ENCODE measurements around the gene ZMPSTE24. TPM values are rescaled to one million over a fixed set of nuclear protein-coding genes. Genes with fewer than 3 reads are reported as not detected.

Gene ZMPSTE24
- total RNA-seq, 2 donors from 2014 or later: 42.3 to 51.4 TPM

- DNase-seq (ENCODE audit: low spot score): no peak
- intact Hi-C loops (cut with DNase I): no loop called here
Observed at GRCh38 chr1:40301066-40301465, 43.0 kb downstream of the ZMPSTE24 start.

DNA sequence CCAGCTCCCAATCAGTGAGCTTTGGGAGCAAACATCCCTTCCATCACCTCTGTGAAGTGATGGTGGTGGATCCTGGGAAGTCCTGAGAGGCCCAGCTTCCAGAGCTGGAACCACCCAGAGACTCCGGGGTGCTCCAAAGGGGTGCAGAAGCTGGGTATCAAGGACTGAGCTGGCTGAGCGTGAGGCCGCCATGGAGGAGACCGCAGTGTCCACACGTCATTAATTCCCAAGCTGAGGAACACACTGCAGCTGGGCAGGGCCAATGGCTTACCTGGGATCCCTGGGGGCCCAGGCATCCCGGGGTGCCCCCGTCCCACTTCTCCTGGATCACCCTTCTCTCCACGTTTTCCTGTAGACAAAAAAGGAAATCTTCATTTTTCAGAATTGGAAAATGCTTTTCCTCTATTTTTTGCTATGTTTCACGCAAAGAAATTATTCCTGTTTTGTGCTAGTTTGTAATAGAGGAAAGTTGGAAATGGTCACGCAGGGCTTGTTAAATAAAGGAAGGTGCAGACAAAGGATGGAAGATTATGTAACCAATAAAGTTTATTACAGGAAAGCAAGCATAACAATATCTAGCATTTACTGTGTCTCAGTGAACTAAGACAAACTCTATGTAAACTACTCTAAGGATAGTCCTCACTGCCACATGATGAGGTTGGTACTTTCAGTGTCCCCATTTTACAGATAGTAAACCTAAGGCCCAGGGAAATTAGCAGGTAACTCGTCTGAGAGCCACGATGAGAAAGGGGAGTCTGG is 43.7 kb downstream of the ZMPSTE24 start:
- no peak for DNase-seq (ENCODE audit: low spot score)
- intact Hi-C loops (cut with DNase I): no loop called here

DNA sequence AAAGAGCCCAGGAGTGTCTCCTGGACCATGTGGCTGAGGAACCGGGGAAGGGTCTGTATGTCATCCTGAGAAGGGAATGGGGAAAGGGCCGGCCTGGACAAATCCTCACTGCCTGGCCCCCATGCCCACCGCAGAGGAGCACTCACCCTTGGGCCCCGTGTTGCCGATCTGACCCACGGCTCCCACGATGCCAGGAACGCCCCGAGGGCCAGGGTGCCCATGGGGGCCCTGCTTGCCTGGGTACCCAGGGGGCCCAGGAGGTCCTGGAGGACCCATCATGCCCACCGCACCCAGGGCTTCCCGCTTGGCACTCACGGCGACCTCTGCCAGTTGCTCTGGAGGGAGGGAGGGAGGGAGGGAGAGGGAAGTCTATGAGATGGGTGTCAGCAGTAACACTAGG is 44.4 kb downstream of the ZMPSTE24 start:
- intact Hi-C loops (cut with DNase I): no loop called here
- no peak for DNase-seq (ENCODE audit: low spot score)

- no peak for DNase-seq (ENCODE audit: low spot score)
- intact Hi-C loops (cut with DNase I): no loop called here
Observed at GRCh38 chr1:40303051-40303771, 45.2 kb downstream of the ZMPSTE24 start.

DNA sequence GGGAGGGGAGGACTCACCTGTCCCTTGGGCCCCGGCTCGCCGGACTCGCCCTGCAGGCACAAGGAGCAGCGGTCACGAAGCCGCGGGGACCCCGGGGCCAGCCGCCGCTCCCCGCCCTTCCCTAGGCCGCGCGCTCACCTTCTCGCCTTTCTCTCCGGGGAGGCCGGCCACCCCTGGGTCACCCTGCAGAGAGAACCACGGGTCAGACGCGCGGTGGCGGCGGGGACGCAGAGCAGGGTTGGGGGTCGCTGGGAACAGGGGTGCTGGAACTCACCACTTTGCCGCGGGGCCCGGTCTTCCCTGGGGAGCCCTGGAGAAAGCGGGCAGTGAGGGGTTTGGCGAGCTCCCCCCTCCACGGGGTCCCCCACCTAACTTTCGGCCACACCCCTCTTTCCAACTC is 45.8 kb downstream of the ZMPSTE24 start:
- intact Hi-C loops (cut with DNase I): no loop called here
- no peak for DNase-seq (ENCODE audit: low spot score)

GRCh38 chr1:40305451-40305850 is 47.4 kb downstream of the ZMPSTE24 start:
- intact Hi-C loops (cut with DNase I): no loop called here
- no peak for DNase-seq (ENCODE audit: low spot score)

DNA sequence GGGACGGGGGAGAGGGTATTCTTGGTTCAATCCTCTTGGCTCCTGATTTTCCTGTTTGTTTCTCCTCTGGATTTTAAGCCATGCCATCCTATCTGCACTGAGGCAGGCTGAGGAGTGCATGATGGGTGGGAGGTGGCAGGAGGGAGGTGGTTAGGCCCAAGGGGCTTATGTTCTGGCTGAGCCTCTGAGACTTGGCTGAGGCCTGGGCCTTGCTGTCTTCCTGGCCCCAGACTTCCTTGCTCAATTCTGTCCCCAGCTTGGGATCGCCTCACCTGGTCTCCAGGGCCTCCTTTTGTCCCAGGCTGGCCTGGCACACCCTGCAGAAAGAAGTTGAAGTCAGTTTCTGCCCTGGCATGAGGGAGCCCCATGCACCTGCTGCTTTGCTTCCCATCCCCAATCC is 47.8 kb downstream of the ZMPSTE24 start:
- intact Hi-C loops (cut with DNase I): no loop called here
- no peak for DNase-seq (ENCODE audit: low spot score)

GRCh38 chr1:40306296-40306695 is 48.3 kb downstream of the ZMPSTE24 start:
- intact Hi-C loops (cut with DNase I): no loop called here

DNA sequence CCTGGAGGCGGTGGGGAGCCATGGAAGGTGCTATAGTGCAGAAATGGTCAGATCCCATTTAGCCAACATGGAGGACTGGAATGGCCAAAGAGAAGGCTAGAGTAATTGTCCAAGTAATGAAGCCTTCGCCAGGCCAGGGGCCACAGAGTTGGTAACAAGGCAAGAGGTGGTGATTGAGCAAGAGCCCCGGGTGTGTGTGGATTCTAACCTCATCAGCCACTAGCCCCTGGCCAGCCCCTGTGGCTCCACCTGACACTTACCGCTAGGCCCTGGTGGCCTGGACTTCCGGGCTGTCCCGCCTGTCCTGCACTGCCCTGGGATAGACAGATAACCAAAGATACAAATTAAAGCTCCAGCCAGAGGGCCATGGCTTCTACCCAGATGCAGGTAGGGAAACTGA is 49.1 kb downstream of the ZMPSTE24 start:
- no peak for DNase-seq (ENCODE audit: low spot score)
- intact Hi-C loops (cut with DNase I): no loop called here

More at GRCh38 chr1:40306296-40306695, 48.3 kb downstream of the ZMPSTE24 start:
- DNase-seq (ENCODE audit: low spot score): no peak

- DNase-seq (ENCODE audit: low spot score): no peak
- intact Hi-C loops (cut with DNase I): no loop called here
Observed at GRCh38 chr1:40308036-40308727, 50.1 kb downstream of the ZMPSTE24 start.

- DNase-seq (ENCODE audit: low spot score): no peak
- intact Hi-C loops (cut with DNase I): no loop called here
Observed at GRCh38 chr1:40309374-40310128, 51.5 kb downstream of the ZMPSTE24 start.

DNA sequence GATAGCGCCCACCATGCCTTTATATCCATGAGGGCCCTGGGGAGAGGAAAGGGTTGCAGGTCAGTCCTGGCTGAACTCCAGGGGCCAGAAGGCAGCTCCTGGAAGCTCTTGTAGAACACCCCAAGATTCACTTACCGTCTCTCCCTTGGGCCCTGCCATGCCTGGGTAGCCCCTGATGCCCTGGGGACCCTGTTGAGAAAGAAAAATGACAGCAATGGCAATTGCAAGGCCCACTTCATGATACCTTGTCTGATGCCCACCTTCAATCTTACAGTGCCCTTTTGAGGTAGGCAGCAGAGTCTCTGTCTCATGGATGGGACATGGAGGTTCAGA is 52.1 kb downstream of the ZMPSTE24 start:
- no peak for DNase-seq (ENCODE audit: low spot score)
- intact Hi-C loops (cut with DNase I): no loop called here

DNA sequence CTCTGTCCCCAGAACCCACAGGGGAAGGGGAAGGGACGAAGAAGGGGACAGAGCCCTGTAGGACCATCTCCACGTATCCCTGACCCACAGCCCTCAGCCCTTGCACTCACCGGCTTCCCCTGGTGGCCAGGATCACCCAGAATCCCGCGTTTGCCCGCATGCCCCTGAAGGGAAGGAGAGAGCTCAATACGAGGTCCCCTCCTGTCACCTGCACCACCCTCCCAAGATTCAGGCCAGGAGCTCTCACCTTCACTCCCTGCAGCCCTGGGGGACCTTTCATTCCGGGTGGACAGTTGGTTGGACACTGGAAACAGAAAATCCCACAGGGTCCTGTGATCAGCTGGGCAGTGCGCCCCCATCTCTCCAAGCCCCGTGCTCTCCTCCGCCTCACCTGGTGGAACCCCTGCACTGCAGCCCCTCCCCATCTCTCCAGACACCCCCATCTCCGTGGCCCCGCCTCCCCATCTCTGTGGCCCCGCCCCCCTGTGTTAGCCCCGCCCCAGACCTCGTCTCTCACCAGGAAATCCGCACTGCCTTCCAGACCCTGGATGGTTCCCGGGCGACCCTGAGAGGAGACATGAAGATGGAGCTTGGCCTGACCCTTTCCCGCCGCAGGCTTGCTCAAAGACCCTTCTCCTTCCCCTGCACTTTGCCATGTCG is 53.1 kb downstream of the ZMPSTE24 start:
- no peak for DNase-seq (ENCODE audit: low spot score)
- intact Hi-C loops (cut with DNase I): no loop called here

- intact Hi-C loops (cut with DNase I): no loop called here
- DNase-seq (ENCODE audit: low spot score): no peak
Observed at GRCh38 chr1:40311692-40312091, 53.7 kb downstream of the ZMPSTE24 start.

DNA sequence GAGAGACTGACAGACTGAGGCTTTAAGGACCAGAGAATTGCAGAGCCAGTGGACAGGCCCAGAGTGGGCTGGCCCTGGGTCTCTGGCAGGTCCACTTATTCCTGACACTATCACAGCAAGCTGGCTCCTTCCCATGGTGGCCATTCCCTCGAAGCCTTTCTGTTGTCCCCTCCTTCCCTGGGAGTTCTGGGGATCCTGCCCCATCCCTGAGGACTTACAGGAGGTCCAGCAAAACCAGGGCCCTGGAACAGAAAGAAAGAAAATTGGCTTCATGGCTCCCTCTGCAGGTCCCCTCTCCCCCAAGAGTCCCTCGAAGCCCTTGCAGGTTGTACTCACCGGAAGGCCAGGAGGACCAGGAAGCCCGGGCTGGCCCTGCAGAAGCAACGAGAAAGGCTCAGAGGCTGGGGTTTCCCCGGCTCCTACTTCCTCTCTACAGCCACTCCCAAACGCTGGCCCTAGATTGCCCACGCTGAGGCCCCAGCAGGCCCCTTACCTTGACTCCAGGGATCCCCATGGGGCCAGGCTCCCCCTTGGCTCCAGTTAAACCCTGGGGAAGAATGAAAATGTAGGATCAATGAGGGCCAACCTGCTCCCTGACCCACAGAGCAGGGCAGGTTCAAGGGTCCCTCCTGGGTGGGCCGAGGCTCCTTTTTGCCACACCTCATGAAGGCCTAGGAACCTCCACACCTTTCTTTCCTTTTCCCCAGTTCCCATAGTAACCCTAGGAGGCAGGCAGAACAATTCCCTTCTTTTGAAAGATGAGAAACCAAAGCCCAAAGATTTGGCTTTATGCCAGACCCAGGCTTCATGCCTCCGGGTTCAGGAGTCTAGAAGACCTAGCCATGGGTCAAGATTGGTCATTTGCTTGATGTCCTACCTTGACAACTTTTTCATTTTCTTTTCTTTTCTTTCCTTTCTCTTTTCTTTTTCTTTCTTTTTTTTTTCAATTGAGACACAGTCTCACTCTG is 54.5 kb downstream of the ZMPSTE24 start:
- no peak for DNase-seq (ENCODE audit: low spot score)
- intact Hi-C loops (cut with DNase I): no loop called here

DNA sequence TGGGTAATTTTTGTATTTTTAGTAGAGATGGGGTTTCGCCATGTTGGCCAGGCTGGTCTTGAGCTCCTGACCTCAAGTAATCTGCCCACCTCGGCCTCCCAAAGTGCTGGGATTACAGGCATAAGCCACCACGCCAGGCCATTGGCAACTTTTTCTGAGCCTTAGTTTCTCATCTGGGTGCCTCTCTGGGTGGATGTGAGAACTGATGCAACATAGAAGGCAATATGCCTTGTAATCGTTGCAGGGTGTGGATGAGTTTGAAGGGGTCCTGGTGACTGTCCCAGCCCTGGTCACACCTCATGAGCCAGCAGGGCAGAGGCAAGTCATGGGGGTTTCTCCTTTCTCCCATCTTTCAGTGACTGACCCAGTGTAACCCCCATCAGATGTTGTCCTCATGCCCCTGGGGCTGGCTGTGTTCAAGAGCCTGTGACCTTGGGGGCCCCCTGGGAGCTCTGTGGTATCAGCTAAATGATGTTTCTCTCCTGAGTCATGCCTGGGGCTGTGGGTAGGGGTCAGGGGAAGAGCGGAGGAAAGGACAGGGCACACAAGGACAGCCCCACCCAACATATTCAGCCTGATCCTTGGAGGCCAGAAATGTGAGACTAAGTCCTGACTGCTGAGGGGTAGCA is 55.4 kb downstream of the ZMPSTE24 start:
- DNase-seq (ENCODE audit: low spot score): no peak
- intact Hi-C loops (cut with DNase I): no loop called here

DNA sequence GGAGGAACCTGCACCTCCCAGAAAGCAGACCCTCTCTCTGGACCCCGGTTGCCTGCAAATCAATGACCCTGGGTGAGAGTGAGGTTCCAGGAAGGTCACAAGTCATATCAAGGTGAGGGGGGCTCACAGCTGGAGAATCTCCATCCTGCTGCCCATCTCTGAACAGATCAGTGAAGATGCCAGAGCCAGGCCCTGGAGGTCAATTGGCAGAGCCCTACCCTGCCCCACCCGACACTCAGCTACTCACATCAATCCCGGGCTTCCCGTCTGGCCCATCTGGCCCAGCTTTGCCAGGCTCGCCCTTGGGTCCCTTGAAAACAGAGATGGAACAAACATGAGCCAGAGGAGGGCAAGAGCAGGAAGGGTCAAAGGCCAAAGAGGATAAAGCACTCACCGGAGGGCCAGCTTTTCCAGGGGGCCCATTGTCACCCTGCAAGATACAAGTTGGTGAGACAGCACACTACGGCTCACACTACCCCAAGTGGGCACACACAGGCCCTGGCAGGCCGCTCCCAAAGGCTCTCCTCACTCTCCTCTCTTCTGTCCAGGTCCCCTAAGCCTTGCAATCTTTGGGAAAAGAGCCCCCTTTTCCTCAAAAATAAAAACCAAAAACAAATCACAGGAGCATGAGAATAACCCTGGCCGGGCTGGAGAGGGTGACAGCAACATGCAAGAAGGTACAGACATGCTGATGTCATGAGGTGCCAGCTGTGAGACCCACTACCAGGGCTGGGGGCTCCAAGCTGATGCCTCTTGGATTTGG is 56.1 kb downstream of the ZMPSTE24 start:
- intact Hi-C loops (cut with DNase I): no loop called here
- DNase-seq (ENCODE audit: low spot score): no peak
